ENCODE data around the gene SORCS2.

Gene SORCS2

DNA sequence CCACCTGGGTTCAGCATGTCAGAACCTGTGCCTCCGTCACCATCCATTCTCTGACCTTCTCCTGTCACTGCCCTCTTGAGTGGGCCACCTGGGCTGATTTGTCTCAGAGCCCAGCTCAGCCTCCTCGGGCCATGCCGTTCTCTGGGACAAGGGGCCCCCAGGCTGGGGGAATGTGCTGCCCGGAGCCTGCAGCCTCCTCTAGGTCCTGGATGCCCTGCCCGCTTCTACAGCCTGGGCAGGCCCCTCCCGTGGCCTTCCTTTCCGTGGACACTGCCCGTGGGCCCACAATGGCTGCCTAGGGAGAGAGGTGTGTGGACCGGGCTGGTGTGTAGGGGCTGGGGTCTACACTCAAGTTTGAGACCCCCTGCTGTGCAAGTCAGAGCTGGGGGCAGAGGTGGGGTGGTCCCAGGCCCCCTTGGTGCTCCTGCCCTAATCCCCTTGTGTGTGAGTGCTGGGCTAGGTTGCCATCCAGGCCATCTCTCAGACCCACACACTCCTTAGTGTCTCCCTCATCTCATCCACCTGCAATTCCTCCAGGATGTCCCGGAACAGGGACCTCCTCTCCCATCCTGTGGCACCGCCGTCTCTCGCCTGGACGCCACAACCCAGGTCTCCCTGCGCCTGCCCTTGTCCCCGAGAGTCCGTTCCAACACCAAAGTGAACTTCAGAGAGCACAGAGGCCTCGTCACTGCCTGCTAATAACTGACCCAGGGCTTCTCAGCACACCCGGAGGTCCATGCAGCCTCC lies 230.0 kb downstream of the SORCS2 start:
- no peak for DNase-seq

DNA sequence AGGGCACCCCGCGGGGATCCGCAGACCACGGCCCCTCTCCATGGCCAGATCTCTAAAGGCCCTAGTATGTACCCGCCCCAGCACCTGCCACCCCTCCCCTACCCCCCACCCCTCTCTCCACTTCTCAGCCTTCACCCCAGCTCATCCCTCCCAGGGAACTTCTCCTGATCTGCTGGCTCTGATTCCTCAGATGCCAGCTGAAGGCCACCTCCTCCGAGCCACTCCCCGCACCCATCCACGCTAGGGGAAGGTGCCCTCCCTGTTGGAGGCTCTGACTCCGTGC lies 230.5 kb downstream of the SORCS2 start:
- no peak for DNase-seq

DNA sequence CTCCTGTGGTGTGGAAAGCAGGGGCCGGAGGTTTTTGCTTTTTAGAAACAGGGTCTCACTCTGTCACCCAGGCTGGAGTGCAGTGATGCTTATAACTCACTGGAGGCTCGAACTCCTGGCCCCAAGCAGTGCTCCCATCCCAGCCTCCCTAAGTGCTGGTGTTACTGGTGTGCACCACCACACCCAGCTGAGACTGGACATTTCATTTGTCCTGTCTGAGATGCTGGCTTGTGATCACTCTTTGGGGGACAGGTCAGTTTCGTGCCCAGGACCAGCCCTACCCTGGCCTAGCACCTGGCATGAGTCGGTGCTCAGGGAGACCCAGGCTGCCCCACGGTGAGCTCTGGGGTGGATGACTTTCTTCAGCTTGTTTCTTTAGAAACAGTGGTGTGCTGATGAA lies 231.1 kb downstream of the SORCS2 start:
- no peak for DNase-seq

DNA sequence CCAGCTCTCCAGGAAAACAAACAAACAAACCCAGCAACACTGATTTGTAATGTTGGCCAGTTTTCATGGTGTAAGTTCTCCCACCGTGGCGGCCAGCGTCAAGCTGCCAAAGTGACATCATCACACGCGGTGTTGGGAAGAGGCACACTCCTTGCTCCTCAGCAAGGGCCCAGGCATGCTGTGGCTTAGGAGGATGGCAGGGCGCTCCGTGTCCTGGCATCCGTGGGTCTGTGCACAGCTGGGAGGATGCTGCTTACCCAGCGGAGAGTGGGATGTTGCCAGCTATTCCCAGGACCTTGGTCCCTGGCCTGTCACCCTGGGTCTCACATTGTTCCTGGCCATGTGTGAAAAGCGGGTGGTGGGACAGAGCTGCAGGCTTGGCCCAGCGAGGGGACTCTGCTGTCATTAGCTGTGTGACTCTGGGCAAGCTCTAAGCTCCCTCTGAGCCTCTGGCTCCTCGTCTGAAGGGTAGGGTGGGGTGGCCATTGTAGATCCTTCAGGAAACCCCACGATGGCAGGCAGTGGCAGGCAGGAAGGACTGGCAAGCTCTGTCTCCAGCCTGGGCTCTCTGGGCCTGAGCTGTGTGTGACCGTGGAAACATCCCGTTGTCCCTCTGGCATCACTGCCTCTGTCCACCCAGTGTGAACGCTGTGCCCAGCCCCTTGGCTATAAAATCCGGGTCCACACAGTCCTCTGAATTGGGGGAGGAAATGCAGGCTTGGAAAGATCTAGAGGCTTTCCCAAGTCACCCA lies 231.6 kb downstream of the SORCS2 start:
- DNase-seq: no peak

DNA sequence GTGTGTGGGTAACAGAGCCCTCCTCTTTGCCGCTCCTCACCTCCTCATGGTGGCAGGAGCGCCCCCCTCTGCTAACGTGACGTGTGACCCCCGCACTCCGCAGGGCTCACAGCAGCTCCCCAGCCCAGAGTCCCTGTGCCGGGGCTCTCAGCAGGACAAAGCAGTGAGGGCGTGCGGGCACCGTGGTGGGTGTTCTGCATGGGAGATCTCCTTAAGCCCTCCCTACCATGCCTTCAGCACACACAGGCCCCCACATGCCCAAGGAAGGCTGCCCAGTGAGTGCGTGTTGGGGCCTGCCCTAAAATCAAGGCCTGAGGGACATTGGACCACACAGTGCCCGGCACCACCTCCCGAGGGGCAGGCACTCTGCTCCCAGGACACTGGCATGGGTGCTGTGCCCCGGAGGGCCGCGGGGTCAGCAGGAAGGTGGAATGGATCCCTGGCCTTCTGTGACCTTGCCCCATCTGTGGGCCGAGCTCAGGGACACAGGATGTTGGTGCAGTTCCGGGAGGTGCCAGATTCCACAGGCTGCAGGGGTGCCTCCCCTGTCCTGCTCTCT lies 232.3 kb downstream of the SORCS2 start:
- no peak for DNase-seq

DNA sequence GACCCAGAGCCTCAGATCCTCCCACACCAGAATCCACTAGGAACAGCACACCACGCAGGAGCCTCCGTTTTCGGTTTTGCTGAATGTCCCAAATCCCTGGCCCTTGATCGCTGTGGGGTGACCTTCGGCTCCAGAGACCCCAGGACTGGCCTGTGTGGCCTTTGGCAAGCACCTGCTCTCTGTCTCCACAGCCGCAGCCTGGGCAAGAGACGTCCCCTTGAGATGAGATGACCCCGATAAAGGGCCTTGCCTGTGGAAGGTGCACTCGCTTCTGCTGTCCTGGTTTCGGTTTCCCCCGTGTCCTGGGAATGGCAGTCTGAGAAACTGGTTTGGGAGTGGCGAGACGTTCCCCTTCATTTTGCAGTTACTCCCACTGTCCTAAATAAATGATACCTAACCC lies 232.8 kb downstream of the SORCS2 start:
- DNase-seq: no peak

DNA sequence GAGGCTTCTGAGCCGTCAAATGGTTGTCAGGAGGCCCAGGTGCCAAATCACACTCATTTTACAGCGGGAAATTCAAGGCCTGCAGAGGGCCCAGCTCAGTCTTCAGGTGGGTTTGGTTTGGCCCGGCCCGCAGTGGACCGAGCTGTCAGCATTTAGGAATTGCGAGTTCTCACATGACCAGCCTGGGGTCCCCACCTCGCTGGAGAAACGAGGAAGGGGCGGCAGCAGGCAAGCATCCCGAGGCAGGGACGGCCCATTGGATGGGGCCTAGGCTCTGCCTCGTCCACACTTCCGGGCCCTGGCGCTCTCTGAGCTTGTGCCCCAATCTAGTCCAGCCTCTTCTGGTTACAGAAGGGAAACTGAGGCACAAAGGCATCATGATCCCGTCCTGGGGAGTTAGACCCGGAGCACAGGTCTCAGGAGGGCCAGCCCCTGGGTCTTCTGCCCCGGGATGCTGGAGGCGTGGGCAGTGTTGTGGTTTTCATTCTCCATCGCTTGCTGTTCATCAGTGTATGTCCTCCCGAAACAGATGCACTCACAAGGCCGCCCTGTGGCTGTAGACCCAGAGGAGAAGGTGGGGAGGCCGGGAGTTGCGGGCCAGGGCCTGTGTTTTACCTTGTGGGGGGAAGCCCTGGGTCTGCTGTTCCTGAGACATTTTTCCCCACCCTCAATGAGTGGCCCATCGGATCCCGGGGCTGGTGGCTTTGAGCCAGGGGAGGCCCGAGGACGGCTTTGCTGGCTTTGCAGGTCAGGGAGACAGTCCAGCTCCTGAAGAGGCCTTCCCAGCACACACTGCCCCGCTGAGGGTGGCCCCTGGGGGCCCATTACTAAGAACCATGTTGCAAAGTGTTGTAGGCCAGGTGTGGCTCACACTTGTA lies 233.5 kb downstream of the SORCS2 start:
- DNase-seq: no peak

DNA sequence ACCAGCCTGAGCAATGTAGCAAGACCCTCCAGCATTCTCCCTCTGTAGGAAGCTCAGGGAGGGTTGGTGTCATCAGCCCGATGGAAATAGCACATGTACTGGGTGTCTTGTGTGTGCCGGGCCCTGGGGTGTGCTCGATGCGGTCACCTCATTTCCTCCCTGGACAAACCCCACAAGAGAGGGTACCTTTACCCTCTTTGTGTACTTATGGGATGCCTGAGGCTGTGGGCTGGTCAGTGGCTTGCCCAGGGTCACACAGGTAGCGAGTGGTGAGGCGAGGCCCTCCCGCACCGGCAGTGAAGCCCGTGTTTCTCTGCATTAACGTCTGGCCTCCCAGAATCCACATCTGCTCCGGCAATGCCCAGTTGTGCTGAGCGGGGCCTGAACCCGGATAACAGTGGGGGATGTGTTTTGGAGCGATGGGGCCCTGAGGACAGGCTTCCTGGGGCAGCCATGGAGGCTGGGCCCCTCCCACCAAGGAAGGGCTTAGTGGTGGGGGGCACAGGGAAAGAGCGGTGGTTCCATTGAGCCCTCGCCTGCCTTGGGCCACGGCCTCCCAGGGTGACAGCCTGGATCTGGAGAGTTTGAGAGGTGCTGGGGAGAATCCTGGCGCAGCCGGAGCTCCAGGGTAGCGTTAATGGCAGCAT lies 234.3 kb downstream of the SORCS2 start:
- no peak for DNase-seq

DNA sequence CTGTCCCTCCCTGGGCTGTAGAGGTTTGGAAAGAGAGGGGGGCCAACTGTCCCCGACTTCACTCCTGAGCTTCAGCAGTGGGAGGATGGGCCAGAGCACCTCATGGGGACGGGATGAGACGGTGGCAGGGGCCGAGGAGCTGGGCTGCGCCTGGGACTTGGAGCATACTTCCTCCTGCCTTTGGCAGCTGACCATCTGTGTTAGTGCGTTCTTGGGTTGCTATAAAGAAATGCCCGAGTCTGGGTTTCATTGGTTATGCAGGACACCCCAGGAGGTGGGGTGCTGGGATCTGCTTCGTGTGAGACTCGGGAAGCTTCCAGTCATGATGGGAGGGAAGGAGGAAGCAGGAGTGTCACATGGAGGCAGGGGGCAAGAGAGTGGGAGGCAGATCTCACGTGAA lies 235.0 kb downstream of the SORCS2 start:
- no peak for DNase-seq

DNA sequence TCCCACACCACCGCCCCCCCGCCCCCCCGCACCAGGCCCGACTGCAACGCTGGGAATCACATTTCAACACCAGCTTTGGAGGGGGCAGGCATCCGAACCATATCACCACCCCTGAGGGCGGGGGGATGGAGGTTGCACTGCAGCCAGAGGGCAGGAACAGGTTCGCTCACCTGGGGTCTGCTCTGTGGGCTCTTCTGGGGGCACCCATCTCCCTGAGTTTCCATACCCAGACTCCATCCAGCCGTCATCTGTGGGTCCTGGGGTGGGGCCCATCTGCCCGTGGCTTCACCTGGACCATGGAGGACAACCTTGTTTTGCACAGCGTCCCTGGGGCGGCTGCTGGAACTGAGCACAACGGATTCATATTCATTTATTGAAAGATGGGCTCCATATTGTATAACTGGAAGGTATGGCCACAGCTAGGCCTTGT lies 235.5 kb downstream of the SORCS2 start:
- DNase-seq: no peak

DNA sequence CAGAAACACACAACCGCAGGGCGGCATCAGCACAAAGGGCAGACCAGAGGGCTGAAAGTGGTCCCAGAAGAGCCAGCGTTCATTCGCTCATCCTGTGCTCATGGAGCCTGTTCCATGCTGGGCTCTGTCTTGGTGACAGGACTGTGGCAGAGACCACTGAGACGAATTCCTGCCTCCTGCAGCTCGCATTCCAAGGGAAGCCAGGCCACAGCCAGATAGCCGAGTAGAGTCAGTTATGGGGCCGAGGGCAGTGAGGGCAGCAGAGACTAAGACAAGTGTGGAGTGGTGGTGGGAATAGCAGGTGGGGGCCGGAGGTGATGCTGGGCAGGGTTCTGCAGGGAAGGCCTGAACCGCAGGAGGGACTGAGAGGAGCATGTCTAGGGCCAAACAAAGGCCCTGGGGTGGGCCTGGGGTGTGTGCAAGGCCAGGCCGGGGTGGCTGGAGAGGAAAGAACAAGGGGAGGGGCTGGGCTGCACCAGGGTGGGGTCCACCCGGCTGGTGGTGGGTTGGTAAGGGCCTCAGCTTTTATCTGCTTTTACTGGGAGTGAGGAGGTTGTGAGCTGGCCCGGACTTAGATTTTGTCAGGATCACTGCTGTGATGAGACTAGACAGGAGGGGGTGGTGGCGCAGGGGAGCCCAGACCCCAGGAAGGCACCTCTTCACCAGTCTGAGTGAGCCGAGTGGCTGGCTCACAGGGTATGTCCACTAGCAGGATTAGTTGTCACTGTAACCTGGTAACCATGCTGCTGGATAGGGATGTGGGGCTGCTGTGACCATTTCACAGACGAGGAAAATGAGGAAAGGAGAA lies 236.1 kb downstream of the SORCS2 start:
- no peak for DNase-seq

DNA sequence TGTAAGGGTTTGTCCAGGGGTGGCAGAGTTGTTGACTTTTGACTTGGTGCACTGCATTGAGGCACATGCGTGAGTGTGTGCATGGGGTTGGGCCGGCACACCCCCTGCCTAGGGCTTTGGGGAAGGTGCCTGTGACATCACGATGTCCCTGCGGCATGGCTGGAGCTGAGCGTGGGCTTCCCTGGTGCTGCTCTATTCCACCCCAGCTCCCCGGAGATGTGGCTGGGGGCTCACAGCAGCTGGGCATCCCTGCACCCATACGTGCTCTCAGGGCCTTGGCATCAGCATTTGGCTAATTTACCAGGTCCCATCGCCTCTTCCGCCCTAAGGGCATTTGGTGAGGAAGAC lies 236.7 kb downstream of the SORCS2 start:
- DNase-seq: no peak

DNA sequence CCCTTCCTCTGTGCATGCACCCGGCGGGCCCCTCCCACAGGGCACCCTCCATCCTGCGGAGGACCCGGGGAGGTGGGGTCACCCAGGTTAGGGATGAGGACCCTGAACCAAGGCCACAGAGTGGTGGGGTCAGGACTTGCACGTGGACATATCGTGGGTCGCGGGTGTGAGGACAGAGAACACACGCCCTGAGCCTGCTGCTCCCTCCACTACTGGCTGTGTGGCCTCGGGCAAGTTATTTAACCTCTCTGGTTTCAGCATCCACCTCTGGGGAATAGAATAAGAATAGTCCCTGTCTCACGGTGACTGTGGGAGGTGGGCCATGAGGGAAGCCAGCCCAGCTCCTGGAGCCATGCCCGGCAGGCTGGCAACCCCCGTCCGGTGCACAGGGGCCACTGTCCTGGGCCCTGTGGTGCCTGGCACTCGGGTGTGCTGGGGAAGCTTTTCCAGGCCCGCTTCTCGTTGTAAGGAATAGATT lies 237.3 kb downstream of the SORCS2 start:
- DNase-seq: no peak

DNA sequence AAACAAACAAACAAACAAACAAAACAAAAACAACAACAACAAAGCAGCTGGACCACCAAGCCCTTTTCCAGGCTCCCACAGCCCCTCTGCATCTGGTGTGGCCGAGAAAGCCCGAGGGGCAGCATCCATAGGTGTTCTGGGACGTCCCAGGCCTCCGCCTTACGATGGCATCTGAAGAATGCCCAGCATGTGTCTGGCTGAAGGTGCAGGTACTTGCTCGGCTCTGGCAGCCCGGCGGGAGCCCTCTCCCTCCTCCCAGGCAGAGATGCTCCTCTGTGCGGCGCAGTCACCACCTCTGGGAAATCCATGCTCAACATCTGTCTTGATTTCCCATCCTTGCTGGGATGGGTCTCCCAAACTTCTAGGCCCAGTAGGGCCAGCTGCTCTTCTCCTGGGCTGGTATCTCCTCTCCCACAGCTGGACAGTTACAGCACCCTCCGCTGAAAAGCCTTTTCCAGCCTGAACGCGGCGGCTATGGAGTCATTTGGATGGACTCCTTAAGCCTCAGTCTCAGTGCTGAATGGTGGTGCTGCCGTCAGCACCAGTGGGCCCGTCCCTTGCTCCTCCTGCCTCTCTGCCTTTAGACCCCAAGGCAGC lies 238.1 kb downstream of the SORCS2 start:
- DNase-seq: no peak

DNA sequence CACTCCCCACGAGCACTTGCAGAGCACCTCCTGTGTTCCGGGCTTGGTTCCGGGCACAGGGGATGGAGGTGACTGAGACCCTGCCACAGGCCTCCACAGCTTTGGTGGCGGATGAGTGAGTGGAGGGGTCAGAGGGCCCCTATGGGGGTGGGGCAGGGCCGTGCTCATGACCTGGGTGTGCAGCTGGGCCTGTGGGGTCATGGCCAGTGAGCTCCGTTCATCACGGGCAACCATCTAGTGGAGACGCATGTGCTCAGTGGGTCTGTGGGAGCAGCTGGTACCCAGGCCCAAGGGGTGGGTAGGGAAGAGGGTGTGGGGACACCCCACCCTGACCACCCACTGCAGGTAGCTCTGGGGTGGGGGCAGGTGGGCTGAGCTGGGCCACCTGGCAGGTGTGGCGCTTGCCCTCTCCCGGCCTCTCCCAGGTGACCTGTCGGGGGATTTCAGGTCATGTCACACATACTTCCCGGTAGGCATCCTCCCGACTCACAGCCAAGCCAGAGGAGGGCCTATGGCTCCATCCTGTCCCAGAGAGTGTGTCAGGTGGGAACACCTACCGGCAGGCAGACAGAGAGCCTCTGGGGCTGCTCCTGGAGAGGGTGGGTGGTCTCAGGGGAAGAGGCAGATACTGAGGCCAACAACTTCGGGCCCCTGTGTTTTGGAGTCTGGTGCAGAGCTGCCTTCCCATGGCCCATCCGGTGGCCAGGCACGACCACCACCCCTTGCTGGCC lies 238.8 kb downstream of the SORCS2 start:
- no peak for DNase-seq

DNA sequence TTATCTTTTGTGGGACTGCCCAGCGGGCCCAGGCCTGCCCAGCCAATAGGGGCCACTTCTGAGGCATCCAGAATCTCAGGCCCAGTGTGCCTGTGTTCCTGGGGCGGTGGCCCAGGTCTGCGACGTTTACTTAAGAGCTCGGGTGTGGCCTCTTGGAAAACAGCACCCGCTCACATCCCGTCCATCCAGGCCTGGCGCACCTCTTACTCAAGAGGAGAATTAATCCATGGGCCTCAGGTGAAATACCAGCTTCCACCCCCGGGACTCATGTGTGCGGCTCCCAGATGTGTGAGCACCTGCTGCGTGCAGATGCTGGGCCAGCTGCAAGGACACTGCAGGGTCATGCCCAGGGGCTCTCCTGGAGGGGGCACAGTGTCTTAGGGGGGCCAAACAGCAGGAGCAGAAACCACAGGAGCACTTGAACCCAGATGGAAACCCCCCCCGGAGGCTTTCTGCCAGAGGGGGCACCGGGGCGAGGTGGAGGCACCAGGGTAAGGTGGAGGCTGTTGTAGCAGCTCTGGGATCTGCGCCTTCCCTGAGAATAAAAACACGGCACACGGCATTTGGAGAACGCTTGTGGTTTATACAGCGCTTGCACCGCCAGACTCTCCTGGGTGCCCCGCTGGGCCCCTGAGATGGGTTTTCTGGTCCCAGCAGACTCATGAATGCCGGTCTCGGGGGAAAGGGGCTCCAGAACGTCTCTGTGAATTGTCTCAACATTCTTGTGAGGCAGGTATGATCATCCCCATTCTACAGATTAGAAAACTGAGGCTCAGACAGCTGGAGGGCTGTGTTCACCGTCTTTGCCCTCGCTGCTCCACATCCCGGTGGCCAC lies 239.6 kb downstream of the SORCS2 start:
- DNase-seq: no peak

DNA sequence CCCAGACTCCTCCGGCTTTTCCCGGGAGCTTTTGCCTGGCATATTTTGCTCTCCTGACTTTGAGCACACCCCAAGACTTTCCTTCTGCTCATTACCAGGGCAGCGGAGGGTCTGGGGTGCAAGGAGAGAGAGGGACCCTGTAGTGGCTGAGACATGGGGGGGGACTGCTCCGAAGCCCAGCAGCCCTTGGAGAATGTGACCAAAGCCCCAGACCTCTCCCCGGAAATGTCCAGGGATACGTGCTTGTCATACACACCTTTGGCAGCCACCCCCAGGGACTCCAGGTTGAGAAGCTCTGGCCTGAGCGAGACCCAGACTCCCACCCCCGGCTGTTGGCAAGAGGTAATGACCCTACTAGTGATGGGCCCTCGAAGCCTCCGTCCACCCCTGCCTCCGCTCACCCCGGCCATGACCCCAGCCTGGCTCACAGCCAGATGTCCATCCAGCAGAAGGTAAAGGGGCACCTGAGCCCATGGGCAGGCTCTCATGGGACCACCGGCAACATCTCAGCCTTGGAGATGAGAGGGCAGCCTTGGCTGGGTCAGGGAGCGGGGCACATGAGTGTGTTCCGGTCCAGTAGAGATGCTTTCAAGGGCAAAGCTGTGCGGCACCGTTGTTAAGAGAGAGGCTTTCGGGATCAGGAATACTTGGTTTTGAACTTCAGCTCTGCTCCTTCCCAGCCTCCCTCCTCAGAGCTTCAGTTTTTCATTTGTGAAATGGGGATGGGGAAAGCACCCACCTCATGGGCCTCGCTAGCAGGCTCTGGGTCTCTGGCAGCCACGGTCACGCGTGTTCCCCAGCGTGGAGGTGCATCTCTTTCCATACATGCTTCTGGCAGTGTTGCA lies 240.4 kb downstream of the SORCS2 start:
- no peak for DNase-seq

DNA sequence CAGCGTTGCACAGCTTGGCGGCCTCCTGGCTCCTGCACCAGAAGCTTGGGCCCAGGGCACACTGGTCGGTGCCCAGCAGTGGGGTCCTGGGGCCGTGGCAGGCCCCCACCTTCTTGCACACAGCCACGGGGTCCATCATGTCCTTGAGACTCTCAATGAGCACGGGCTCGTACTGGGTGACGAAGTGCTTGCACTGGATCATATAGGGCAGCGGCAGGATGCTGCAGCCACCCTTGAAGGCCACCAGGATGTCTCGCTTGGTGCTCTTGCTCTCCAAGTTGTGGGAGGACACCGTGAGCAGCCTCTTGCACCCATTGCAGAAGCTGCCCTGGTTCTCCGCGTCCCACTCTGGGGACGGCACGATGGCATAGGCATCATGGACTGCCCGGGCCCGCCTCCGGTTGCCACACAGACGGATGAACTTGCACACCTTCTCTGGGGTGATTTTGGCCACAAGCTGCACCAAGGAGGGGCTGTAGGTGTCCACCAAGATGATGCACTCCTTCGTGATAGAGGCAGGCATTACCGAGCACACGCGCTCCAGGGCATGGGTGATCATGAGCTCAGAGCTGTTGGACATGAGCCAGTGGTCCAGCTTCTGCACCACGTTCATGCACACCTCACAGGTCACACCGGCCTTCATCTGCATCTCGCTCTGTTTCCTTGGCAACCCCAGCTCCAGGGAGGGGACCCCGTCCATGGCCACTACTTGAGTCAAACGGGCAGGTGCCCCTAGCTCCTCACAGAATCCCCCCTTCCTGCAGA lies 241.2 kb downstream of the SORCS2 start:
- DNase-seq: no peak

Measured in DMS79 (cell line).